ENCODE measurements around the gene MGMT.

DNA sequence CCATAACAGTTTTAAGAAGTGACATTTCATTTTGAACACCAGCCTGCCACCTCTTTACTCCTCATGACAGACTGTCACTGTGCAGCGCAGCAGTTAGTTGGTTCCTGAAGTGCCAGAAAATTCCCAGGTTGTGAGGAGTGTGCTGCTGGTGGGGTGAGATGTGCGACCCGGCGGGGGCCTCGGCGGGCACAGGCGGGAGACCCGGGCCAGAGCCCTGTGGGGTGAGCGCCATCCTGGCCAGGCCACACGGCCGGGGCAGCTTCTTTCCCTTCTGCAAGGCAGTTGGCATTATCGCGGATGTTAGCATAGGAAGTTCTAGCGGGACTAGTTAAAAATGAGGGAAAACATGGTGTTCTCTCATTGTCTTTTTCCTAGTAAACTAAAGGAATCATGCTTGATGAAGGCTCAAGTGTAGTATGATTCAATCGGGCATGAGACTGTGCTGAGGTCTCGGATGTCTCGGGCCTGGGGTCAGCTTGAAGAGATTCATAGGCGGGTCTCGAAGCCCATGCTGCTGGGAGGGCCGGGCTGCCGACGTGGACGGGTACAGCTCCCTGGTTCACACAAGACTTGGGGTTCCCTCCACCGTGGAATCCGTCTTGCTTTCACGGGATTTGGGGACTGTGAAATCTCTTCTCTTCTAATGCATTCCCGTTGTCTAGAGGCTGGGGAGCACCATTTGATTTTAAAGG is 56.1 kb downstream of the MGMT start:
- TF ChIP-seq POLR2AphosphoS5 (IDR thresholded peaks at IDR 0.05; ENCODE audit: low read depth, low read length) (no peak), RAD21 (IDR thresholded peaks at IDR 0.05; ENCODE audit: low read length) (no peak), TCF12 (IDR thresholded peaks at IDR 0.05) (no peak), EP300 (IDR thresholded peaks at IDR 0.05; ENCODE audit: borderline replicate concordance in 1 of 2, low read depth in 1 of 2, low read length in 1 of 2) (no peak), USF2 (IDR thresholded peaks at IDR 0.05; ENCODE audit: borderline replicate concordance, low read depth, low read length) (no peak)
- TF ChIP-seq, protein P1, sequence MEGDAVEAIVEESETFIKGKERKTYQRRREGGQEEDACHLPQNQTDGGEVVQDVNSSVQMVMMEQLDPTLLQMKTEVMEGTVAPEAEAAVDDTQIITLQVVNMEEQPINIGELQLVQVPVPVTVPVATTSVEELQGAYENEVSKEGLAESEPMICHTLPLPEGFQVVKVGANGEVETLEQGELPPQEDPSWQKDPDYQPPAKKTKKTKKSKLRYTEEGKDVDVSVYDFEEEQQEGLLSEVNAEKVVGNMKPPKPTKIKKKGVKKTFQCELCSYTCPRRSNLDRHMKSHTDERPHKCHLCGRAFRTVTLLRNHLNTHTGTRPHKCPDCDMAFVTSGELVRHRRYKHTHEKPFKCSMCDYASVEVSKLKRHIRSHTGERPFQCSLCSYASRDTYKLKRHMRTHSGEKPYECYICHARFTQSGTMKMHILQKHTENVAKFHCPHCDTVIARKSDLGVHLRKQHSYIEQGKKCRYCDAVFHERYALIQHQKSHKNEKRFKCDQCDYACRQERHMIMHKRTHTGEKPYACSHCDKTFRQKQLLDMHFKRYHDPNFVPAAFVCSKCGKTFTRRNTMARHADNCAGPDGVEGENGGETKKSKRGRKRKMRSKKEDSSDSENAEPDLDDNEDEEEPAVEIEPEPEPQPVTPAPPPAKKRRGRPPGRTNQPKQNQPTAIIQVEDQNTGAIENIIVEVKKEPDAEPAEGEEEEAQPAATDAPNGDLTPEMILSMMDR (IDR thresholded peaks at IDR 0.05), result no peak
- TF ChIP-seq, protein P2, sequence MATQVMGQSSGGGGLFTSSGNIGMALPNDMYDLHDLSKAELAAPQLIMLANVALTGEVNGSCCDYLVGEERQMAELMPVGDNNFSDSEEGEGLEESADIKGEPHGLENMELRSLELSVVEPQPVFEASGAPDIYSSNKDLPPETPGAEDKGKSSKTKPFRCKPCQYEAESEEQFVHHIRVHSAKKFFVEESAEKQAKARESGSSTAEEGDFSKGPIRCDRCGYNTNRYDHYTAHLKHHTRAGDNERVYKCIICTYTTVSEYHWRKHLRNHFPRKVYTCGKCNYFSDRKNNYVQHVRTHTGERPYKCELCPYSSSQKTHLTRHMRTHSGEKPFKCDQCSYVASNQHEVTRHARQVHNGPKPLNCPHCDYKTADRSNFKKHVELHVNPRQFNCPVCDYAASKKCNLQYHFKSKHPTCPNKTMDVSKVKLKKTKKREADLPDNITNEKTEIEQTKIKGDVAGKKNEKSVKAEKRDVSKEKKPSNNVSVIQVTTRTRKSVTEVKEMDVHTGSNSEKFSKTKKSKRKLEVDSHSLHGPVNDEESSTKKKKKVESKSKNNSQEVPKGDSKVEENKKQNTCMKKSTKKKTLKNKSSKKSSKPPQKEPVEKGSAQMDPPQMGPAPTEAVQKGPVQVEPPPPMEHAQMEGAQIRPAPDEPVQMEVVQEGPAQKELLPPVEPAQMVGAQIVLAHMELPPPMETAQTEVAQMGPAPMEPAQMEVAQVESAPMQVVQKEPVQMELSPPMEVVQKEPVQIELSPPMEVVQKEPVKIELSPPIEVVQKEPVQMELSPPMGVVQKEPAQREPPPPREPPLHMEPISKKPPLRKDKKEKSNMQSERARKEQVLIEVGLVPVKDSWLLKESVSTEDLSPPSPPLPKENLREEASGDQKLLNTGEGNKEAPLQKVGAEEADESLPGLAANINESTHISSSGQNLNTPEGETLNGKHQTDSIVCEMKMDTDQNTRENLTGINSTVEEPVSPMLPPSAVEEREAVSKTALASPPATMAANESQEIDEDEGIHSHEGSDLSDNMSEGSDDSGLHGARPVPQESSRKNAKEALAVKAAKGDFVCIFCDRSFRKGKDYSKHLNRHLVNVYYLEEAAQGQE (IDR thresholded peaks at IDR 0.05; ENCODE audit: low read depth, low read length), result no peak

All from SK-N-SH (cell line).